GM18511 (cell line): ENCODE data around the gene GABRP.

Experiments
- ATAC-seq: cut with Tn5 transposase; IDR thresholded peaks from one replicate; pipeline ENCODE4 v1.9.1; 2021; ENCODE audit warnings: mild to moderate bottlenecking, moderate library complexity; ENCODE audit not compliant: unreplicated experiment

Gene GABRP, protein sequence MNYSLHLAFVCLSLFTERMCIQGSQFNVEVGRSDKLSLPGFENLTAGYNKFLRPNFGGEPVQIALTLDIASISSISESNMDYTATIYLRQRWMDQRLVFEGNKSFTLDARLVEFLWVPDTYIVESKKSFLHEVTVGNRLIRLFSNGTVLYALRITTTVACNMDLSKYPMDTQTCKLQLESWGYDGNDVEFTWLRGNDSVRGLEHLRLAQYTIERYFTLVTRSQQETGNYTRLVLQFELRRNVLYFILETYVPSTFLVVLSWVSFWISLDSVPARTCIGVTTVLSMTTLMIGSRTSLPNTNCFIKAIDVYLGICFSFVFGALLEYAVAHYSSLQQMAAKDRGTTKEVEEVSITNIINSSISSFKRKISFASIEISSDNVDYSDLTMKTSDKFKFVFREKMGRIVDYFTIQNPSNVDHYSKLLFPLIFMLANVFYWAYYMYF

DNA sequence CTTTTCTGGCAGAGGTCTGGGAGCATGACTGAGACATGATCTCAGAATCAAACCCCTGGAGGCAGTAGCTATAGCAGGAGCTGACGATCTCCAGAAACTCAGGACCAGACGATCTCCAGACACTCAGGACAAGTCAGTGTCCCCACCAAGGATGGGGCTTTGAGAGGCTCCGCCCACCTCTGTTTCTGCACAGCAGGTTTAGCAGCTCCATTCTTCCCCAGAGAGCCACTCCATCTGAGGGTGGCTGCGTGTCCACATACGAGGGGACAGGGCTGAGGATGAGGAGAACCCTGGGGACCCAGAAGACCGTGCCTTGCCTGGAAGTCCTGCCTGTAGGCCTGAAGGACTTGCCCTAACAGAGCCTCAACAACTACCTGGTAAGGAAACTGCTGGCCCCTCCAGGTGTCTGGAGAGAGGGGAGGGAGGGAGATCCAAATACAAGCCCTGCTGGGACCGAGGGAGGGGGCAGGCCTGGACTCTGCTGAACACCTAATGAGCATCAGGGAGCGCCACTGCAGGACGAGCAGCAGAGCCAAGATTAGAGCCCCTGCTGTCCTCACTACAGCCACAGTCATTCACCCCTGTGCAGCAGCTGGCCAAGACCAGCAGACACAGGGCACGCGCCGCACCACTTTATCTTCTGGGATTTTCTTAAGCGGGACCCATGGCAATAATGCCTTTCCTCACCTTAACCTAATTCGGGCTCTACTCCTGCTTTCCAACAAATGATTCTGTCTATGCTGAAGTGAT lies at the start of gene GABRP:
TSS of gene GABRP (plus strand) at position 228 of the 750 bp plus-strand sequence. CDS start 4,891 bp downstream, outside the sequence.
- ATAC-seq, result no peak

DNA sequence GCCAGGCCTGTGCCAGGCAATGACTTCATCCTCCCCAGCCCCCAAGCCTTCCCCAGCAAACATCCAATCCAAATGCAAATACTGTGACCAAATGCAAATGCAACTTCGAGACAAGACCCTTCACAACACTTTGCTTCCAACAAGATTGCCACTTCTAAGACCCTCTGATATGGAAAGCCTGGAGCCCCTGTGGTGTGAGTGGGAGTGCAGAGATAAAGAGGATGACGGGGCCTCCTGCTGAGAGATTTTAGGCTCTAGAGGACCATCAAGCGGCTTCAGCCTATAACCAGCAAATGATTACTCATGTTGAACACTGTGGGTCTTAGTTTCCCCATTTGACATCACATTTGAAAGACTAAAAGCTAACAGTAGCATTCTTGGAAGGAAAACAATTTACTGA lies 46.6 kb upstream of the GABRP start:
- no peak for ATAC-seq

DNA sequence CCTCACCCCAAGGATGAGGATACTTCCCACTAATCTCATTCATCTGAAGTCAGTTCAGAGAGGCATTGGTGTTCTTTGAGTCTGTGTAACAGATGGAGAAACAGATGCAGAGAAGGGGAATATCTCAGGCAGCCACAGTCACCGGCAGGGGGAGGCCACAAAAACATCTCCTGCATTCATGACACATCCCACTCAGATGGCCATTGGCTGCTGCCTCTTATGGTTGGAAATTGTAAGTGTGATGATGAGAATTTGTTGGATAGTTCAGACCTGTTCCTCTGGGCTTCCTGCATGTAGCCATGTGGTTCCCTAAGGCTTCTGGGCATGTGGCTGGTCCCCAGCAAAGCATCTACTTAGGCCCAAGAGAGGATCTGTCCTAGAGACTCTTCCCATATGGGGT lies 45.9 kb upstream of the GABRP start:
- no peak for ATAC-seq

DNA sequence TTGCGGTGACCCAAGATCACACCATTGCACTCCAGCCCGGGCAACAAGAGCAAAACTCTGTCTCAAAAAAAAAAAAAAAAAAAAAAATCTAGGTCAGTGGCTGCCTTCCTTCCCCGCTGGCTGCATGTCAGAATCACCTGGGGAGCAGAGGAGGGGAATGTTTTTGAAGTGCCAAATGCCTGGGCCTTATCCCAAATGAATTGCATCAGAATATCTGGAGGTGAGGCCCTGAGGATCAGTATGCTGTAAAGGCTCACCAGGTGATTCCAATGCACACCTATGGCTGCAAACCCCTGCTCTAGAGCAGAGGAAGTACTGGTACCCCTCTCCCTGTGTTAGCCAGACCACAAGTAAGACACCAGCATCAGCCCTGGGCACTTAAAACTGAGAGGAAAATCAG lies 44.7 kb upstream of the GABRP start:
- no peak for ATAC-seq

DNA sequence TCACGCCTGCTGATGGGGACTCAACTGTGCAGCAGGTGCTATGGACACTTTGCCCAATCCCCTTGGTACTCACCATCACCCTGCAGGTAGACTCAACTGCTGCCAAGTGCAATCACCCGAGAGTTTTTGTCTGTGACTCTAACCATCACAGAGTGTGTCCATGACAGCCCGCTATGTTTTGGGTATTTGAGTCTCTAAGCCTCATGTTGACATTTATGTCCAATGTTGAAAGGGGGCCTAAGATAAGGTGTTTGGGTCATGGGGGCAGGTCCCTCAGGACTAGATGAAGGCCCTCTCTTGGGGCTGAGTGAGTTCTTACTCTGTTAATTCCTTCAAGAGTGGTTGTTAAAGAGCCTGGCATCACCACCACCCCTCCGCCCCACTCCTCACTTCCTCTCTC lies 44.1 kb upstream of the GABRP start:
- ATAC-seq, result no peak

DNA sequence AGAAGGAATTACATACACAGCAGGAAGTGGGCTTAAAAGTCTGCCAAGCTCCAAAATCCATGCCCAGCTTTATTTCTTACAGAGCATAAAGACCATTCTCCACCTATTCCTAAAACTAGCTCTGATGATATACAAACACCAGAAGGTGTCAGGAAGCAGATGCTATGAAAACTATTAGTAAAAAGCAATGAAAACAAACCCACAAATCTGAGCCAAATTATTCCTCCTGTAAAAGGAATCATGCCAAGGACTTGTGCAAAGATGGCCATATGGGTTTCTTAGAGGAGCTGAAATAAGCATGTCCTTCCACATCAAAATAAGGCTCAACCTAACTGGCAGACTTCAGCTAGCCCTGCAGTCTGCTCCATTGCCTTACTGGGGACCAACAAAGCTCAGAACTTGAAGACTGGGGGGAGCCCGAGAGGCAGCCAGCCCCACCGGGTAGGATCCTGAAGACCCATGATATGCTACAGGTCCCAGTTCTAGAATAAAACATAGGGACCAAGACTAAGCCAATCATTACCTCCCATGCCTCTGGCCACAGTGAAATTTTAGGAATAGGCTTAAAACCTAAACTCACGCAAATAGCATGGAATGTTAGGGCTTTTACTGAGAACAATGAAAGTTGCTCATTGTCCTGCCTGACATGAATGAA lies 42.8 kb upstream of the GABRP start:
- no peak for ATAC-seq

DNA sequence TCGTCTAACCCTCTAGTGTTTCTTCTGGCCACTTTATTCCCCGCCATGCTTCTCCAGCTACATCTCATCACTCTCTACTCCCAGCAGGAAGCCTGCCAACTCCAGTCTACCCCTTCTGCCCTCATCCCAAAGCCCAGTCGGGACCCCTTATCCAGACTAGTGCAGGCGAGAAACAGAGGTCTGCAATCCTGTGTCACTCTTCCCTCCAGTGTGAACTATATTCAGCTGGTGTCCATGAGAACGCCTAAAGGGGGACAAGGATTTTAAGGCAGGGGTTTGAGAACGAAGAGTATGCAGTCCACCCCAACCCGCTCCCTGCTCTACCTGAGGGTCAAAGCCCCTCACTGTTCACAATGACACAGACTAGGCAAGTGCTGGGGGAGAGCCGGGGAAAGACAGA lies 41.7 kb upstream of the GABRP start:
- no peak for ATAC-seq

DNA sequence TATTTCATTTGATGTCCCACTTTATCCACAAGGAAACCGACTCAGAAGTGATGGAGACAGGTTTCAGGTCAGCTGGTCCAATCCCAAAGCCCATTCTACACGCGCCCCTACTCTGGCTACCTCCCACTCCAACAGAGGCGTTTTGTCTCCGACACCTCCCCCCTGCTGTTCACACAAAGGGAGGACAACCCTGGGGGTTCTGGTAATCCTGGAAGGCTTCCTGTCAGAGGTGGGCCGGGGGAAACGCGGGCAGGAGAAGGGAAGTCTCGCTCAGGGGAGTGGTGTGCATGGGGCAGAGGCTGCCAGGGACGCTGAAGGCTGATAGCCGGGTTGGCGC lies 39.7 kb upstream of the GABRP start:
- ATAC-seq, result no peak

DNA sequence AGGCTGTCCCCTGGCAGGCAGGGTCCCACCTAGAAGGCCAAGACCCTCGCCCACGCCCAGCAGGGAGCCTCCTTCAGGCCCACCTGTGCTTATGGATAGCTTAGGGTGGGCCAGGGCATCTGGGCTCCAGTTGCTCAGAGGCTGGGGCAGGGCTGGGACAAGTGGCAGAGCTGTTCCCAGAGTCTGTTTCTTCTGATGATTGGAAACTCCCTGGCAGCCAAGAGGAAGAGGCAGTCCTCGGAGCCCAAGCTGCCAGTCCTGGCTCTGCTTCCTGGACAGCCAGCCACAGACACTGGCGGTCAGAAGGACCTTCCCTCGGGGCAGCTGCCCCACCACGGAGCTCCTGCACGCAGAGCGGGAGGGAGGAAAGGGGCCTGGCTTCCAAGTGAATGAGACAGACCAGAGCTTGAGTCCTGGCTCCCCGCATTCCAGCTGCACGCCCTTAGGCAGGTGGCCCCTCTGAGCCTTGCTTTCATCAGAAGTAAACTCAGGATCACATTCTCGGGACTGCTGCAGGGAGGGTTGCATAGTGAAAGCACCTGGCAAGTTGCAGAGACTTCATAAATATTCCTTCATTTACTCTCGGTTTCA lies 37.9 kb upstream of the GABRP start:
- no peak for ATAC-seq

DNA sequence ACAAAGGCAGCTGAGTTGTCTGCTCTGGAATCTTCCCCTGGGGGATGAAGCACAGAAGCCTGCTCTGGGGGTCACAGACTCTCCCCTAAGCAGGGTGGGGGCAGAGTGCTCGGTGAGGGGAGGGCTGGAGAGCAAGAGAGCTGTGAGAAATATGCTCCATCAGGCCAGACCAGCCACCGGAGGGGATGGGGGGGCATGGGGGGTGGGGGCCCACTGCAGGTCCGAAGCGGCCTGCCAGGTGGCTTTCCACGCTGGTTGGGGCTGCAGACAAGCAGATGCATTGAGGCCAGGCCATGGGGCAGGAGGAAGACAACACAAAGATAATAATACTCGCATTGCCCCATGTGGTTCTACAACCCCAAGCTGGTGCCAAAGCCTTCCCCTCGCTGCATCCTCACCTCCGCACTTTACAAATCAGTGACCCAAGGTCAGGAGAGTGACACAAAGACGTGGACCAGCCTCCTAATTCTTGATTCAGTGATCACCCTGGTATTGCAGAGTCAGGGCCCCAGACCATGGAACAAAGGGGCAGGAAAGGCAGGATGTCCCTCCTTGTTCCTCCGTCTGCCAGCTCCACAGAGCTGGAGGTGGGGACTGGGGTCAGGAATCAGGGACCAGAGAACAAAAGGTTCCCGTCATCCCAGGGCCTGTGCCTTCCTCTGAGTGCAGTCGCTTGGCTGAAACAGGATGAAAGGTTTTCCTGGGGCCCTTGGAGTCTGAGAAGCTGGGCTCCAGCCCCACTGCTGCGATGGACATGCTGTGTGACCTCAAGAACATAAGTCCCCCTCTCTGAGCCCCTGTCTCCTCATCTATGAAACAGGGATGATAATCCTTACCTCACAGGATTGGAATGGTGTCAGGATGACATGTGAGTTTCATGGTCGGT lies 37.2 kb upstream of the GABRP start:
- ATAC-seq, result no peak

DNA sequence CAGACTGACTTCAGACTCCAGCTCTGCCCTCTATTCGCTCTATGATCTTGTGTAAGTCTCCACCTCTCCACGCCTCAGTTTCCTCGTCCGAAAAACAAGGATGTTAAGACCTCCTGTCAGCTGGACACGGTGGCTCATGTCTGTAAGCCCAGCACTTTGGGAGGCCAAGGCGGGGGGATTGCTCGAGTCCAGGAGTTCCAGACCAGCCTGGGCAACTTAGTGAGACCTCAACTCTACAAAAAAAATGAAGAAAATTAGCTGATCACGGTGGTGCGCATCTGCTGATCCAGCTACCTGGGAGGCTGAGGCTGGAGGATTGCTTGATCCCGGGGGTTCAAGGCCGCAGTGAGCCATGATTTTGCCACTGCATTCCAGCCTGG lies 36.6 kb upstream of the GABRP start:
- ATAC-seq, result no peak

DNA sequence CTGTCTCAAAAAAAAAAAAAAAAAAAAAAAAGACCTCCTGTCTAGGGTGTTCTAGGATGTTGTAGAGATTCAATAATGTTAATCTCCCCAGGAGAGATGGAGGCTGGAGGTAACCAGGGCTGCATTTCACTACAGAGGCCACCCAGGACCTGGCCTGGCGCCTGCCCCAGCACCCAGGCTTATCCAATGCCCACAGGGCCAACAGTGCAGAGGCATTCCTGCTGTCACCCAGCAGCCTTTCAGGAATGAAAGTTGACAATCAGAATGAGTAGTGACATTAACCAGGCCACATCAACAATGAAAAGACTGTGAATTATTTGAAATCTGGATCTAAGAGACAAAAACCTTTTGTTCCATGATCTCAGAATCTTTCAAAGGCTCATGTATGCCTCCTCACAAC lies 36.2 kb upstream of the GABRP start:
- ATAC-seq, result no peak

DNA sequence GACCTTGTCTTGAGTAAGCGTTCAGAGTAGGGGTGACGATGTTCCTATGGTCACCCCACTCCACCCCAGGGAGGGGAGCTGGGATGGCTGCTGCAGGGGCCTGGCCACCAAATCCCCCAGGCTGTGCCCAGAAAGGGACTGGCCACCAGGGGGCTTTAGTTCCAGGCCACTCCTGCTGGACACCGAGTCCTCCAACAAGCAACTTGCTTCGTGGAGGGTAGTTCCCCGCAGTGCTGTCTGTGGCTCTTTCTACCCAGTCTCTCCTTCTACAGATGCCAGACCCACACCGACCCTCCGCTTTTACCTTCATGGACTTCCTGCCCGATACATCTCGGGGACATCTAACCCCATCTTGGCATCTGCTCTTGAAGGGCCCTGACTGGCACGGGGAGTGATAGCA lies 35.7 kb upstream of the GABRP start:
- ATAC-seq, result no peak

DNA sequence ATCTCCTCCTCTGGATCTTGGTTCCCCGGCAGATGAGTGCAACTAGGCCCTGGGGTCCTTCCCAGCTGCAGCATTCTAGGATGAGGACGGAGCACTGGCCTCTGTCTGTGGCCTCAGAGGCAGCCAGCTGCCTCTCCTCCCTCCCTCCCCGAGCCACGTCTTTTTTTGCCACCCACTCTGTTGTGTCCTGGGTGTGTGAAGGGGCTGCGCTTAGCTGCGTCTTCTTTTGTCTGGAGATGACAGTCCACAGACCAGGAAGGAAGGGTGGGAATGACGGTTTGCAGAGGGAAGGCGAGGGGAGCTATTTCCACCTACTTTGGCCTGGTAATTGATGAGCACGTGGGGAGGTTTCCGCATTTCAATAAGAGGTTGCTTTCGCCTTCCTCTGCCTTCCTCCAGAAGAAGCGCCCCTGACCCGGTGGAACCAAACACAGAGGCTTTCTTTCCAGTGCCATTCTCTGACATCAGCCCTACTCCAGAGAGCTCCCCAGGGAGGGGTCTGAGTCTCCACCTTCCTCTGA lies 34.5 kb upstream of the GABRP start:
- ATAC-seq, result no peak

DNA sequence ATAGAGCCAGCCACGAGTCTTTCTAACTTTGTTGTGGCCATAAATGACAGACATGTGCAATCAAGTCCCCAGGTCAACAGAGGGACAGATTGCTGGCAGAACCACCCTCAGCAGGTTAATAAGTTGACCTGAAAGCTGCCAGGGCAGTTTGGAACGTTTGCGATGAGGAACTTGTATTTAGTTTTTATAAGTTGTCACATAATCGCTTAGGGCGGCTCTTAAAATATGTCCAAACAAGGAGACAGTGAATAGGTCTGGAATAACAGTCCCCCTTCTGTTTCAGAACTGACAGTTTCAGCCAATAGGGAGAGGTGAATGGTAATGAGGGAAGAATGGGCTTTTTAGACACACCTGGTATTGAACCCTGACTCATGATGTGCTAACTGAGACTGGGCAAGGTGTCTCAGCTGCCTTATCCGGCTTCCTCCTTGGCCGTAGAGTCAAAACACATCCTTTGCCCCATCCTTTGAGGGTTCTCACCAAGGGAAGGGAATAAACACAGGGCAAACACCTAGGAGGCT lies 33.6 kb upstream of the GABRP start:
- ATAC-seq, result no peak

DNA sequence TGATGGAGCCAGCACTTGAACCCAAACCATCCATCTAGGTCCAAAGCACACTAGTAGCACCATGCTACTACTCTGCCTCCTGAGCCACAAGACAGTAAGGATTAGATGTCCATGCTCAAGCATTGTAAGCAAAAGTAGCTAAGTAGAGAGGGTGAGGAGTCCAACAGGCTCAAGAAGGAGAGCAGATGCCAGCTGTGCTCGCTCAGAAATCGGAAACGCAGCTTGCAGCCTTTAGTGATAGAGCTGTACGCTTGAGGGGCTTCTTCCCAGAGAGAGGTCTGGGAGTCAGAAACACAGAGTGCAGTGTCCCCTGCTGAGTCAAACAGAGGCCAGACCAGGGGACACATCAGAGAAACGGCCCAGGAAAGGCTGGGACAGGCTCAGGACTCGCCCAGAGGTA lies 32.7 kb upstream of the GABRP start:
- ATAC-seq, result no peak

DNA sequence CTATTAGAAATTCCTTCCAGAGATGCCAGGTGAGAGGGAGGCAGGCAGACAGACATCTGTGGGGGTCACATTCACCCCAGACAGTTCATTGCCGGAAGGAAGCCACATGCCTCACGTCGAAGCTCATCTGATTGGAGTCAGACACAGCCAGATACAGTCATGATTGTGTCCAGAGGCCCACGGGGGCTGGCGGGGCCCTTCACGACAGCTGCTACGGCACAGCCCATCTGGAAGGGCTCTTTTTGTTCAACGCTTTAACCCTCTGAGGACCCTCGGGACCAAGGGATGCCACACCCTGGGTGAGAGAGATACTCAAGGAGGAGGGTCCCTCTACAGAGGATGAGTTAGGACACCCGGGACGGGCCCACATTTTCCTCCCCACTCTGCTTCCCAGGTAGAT lies 31.9 kb upstream of the GABRP start:
- no peak for ATAC-seq

DNA sequence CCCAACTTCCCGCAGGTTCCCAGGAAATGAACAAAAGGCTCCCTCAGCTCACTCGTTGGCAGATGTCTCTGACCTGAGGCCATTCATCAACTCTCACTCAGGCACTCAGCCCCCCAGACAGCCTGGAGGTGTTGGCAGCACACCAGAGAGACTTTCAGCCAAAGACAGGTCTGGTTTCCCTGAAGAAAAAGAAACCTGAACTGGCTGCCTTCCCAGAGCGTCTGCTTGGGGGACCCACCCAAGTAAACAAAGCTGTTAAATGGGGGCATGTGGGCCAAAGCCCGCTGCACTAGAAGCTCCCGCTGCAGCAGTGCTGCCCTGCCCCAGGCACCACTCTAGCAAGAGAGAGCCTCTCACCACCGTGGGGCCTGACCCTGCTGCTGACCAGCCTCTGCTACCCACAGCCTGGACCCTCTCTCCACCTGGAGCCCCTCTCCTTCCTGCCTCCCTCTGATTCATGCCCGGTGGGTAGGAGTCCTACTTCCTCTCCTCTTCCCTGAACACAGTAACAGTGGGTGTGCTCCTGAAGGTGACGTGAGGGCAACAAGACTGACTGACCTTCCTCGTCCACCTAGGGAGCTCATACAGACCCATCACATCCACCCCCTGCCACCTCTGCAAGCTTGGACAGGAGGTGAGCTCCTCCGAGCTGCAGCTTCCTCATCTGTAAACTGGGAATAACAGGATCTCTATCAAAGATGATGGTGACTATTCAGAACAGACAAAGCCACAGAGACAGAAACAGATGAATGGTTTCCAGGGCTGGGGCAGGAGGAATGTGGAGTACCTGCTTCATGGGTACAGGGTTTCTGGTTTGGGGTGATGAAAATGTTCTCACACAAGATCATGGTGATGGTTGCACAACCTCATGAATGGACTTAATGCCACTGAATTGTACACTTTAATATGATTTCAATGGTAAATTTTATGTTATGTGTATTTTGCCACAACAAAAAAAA lies 31.0 kb upstream of the GABRP start:
- no peak for ATAC-seq

DNA sequence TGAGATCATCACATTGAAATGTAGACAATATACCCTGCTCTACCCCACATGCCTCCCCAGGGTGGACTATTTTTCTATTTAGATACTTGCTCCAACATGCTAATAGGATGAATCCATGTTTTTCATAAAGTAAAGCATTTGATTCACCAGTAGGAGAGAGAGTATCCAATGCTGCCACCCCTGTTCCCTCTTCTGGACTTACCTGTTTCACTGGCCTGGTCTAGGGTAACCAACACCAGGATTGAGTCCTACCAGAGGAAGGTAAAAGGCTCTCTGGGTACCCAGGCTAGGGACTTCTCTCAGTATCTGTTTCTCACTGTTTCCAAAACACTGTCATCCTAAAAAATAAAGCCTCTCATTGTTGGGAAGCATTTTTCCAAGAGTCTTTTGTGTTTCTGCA lies 30.2 kb upstream of the GABRP start:
- ATAC-seq, result no peak
